Heart left ventricle (tissue), 13 donors: ENCODE results near the gene ZSCAN10.

Experiments
- POLR2A ChIP-seq, 2 donors: fragments of 450-650 bp; IDR thresholded peaks; one replicate each; pipeline ENCODE4 v1.6.1; 2017; ENCODE audit warnings: antibody characterized with exemption in 2 of 2, mild to moderate bottlenecking in 2 of 2, moderate library complexity in 2 of 2
- TF ChIP-seq, protein P1 (sequence below), 12 donors: fragments of 200-600 bp; sonication (generic) in 4 of 12; IDR thresholded peaks; one replicate each; pipeline versions ENCODE4 v1.5.0 to v1.8.0; 2018 to 2022; ENCODE audit warnings: antibody characterized with exemption in 12 of 12, mild to moderate bottlenecking in 5 of 12
- donor health status: ischemic (EF 13 %, LVEDD 7.1; RV severe dilation, severe dysfunction).
- donor health status: DM: no; HTN: yes; CAD: no.
- donor health status: DM: no; HTN: no; CAD: no.
- donor health status: ischemic (EF 25% LVEDD 6.9; RV normal size, moderate dysfunction).
- donor health status: ischemic (EF 25% LVEDD 5.7; RV mildly dilated, moderate dysfunction).
- donor health status: ischemic (EF 35%, LVEDD 5.7; RV mildly dilated, moderate dysfunction).
- donor health status: nonischemic (EF 11% LVEDD 7.7; RV severe dilation, severe dysfunction).
- donor health status: DM: yes; HTN: yes; CAD: no.
- donor health status: PGD.
- donor health status: ischemic (EF 29% LVEDD 5.4; RV normal size, mild dysfunction).
- donor health status: nonischemic (EF 23%, LVEDD 6.1; RV moderate dilation, normal function).

- TF ChIP-seq, protein P1, sequence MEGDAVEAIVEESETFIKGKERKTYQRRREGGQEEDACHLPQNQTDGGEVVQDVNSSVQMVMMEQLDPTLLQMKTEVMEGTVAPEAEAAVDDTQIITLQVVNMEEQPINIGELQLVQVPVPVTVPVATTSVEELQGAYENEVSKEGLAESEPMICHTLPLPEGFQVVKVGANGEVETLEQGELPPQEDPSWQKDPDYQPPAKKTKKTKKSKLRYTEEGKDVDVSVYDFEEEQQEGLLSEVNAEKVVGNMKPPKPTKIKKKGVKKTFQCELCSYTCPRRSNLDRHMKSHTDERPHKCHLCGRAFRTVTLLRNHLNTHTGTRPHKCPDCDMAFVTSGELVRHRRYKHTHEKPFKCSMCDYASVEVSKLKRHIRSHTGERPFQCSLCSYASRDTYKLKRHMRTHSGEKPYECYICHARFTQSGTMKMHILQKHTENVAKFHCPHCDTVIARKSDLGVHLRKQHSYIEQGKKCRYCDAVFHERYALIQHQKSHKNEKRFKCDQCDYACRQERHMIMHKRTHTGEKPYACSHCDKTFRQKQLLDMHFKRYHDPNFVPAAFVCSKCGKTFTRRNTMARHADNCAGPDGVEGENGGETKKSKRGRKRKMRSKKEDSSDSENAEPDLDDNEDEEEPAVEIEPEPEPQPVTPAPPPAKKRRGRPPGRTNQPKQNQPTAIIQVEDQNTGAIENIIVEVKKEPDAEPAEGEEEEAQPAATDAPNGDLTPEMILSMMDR (IDR thresholded peaks at IDR 0.05), result no peak
- TF ChIP-seq POLR2A (IDR thresholded peaks at IDR 0.05), result no peak
These were observed 38.2 kb upstream of the ZSCAN10 start for GRCh38 chr16:3137267-3137666.
